Spleen (tissue), 7 donors: ENCODE data around the gene ZNF536.

ENCODE experiments used
- POLR2AphosphoS5 ChIP-seq, 3 donors: sonication (generic); formaldehyde crosslinking; IDR thresholded peaks; one replicate each; pipeline ENCODE4 v1.5.1; 2017; ENCODE audit warnings: antibody characterized with exemption in 3 of 3
- TF ChIP-seq, protein P1 (sequence below), 11 experiments: fragments of 200-600 bp in 7 of 11; fragments of 450-650 bp in 4 of 11; sonication (generic) in 4 of 11; IDR thresholded peaks in 8 of 11; conservative IDR thresholded peaks in 3 of 11; 1 replicate in 7 of 11; 2 replicates in 4 of 11; pipeline versions ENCODE4 v1.4.0 to v1.8.0; 2016 to 2021; ENCODE audit warnings: antibody characterized with exemption in 11 of 11, inconsistent platforms in 4 of 11, mild to moderate bottlenecking in 1 of 11
- donor health status: DM: no; HTN: no; CAD: no; lungs with moderate emphysema.
- donor health status: DM: no; HTN: no; CAD: no.
- donor health status: DM: no; HTN: no; CAD: no.

DNA sequence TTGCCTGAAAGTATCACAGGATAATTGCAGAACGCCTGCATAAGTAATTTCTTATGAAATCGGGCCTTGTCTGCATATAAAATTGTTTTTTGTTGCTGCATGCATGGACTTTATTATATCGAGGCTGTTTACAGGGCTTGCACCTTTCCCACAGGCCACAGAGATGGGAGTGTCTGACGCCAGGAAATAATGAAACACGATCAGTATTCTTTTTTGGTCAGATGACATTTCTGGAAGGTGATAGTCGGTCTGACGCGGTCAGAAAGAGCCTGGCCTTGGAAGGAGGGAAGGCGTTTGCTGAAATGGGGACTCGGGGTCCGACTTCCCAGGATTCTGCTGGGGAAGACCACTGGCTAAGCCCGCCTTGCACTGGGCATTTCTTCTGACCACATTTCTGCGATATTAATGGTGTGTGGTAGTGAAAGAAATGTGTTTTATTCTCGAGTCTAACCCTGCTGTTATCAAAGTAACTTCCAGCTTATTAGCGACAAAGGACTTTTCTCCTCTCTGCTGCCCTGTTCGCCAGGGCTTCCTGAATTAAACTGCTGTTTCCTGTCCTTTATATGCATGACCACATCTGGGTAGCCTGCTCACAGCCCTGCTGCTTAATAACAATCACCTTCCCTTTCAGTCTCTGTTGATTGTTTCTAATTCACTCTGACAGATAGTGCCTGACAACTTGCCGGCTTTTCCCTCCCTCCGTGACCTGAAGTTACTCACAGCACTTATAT, 11.6 kb upstream of the ZNF536 start:
- TF ChIP-seq POLR2AphosphoS5 (IDR thresholded peaks at IDR 0.05) = peak in 1 of 3 donors; percentile 22
- TF ChIP-seq, protein P1, sequence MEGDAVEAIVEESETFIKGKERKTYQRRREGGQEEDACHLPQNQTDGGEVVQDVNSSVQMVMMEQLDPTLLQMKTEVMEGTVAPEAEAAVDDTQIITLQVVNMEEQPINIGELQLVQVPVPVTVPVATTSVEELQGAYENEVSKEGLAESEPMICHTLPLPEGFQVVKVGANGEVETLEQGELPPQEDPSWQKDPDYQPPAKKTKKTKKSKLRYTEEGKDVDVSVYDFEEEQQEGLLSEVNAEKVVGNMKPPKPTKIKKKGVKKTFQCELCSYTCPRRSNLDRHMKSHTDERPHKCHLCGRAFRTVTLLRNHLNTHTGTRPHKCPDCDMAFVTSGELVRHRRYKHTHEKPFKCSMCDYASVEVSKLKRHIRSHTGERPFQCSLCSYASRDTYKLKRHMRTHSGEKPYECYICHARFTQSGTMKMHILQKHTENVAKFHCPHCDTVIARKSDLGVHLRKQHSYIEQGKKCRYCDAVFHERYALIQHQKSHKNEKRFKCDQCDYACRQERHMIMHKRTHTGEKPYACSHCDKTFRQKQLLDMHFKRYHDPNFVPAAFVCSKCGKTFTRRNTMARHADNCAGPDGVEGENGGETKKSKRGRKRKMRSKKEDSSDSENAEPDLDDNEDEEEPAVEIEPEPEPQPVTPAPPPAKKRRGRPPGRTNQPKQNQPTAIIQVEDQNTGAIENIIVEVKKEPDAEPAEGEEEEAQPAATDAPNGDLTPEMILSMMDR (IDR thresholded peaks at IDR 0.05 in 8 of 11, conservative IDR thresholded peaks at IDR 0.05 in 3 of 11) = no peak
